CD4-positive, alpha-beta T cell treated with Interleukin-2 at 100 ng/mL for 4 hours (primary cell): ENCODE data around the gene CHRND.

Source experiments
- DNase-seq: peaks from one replicate; pipeline ENCODE4 v3.0.0-alpha.2; 2020; ENCODE audit warnings: low spot score

Gene CHRND

GRCh38 chr2:232488097-232488711 lies 37.8 kb upstream of the CHRND start:
- DNase-seq: no peak

- no peak for DNase-seq
Measured at GRCh38 chr2:232488721-232489300, 37.1 kb upstream of the CHRND start.

DNA sequence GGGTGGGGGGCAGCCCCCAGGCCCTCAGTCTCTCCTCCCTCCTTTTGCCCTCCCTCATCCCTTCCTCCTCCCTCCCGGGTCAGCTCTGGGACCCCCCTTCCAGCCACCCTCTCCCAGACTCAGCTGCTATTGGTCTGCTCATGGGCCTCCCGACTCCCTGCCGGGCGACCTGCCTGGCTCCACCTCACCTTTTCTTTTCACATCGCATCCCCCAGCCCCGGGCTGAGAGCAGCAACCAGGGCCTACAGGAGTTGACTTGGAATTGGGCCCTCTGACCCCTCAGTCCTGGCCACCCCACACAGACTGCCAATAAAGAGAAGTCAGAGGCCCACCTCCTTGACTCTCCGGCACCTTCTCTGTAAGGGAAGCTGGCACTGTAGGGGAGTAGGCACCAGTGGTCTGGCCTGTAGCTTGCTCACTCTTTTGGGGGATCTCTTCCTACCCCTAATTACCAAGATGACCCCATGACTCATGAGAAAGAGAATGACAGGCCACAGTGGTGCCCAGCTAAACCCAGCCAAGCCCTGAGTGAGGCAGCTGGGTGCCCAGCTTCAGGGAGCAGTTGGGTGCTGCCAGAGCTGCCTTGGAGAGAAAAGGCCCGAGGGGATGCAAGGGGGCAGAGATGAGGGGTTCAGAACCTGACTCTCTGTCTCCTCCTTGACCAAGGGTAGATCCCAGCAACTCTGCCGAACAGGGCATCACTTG lies 36.3 kb upstream of the CHRND start:
- DNase-seq: no peak

DNA sequence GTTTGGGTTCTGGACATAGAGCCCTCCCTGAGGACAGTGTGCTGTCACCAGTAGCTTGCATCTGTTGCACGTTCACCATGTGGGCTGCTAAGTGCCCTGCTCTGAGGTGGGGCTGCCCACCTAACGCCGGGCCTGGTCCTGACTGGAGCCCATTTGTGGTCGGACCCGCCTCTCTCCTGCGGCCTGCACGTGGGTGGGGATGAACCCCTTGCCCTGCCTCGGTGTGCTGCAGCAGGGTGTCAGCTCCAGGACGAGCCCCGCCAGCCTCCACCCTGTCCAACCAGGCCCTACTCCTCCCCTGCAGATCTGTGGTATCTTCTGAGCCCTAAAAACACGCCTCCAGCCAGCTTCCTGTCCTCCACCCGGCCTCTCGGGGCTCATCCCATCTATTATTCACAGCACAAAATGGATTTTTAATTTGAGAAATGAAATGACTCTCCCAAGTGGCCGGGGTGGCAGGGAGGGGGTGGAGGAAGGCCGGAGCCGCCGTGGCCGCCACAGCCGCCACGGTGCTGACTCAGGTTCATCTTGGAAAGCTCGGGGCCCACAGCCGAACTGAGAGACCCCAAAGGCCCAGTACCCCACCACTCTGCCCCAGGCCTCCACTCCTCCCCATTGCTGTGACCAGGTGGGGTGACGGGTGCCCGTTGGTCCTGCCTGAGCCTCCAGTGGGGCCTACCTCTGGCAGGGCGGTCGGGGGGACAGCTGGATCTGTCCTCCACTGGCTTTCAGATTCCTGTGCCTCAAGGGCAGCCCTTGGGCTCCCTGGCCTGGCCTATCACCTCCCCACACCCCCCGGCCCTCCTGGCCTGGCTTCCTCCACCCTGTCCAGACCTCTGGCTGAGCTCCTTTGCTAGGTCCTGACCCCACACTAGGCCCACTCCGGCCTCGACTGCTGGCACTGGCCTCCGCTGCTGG lies 35.5 kb upstream of the CHRND start:
- no peak for DNase-seq

GRCh38 chr2:232491139-232491780 lies 34.7 kb upstream of the CHRND start:
- no peak for DNase-seq

GRCh38 chr2:232492236-232492848 lies 33.6 kb upstream of the CHRND start:
- DNase-seq: no peak

DNA sequence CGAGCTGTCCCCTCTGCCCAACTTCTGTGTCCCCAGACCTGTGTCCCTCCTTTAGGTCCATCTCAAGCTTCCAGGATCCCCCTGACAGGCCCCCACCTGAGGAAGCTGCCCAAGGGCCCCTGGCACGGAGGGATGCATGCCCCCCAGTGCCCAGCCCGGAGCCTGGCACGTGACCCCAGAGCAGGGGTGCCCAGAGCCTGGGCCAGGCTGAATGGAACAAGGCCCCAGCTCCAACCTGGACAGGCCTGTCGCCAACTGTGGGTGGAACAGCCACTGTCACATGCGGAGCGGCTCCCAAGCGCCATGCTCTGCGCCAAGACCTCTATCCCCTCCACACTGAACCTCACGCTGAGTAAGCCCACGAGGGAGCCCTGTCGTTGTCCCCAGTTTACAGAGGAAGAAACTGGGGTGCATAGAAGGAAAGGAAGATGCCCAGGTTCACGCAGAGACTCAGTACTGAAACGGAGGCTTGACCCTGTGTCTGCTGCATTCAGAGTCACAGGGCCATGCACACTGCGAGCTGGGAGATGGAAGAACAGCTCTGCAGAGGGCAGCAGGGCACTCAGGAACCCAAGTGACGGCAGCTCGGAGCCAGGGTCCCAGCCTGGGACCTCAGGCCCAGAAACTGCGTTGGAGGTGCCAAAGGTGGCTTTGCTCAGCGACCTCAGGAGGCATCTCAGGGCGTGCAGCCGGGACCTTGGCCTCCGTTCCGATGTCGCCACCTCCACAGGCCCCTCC lies 32.8 kb upstream of the CHRND start:
- no peak for DNase-seq

- DNase-seq: no peak
Measured at GRCh38 chr2:232493701-232494474, 32.1 kb upstream of the CHRND start.

GRCh38 chr2:232494542-232494941 lies 31.4 kb upstream of the CHRND start:
- no peak for DNase-seq

DNA sequence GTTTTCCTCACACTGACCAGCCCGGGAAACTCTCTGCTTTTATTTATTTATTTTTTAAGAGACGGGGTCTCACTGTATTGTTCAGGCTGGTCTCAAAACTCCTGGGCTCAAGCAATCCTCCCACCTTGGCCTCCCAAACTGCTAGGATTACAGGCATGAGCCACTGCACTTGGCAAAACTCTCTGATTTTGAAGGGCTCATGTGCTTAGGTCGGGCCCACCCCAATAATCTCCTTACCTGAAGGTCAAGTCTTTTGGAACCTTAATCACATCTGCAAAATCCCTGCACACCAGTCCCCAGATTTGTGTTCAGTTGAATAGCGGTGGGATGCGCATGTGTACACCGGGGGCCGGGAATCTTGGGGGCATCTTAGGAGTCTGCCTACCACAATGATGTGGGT lies 30.7 kb upstream of the CHRND start:
- no peak for DNase-seq

- no peak for DNase-seq
Measured at GRCh38 chr2:232496501-232497270, 29.3 kb upstream of the CHRND start.

DNA sequence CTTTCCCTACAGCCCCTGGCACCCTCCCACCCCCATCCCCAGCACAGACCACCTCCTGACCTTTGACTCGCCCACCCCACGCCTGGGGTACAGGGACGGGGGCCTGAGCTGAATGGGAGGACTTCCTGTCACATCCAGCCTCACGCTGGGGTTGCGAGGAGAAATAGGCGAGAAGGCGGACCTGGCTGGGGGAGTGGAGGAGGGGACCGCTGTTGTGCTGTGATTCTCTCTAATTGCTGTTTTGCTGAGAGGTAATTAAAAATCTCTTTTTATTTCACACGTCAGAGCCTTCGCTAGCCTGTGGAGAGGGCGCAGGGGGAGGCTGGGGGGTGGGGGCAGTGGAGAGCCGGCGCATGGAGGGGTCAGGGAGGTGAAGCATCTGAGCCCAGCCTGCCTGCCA lies 28.6 kb upstream of the CHRND start:
- no peak for DNase-seq

DNA sequence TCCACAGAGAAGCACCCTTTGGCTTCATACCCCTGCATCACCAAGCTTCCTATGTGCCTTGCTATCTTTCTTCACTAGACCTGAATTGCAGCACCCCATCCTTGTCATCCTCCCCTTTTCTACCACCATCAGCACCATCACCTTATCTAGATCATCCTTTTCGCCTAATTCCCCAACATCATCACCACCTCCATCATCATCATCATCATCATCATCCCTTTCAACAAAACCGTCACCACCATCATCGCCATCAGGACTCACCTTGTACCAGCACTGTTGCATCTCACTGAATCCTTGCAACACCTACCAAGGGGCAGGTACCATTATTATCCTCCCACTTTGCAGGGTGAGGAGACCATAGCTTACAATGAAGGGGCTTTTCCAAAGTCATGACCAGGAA lies 27.5 kb upstream of the CHRND start:
- no peak for DNase-seq

DNA sequence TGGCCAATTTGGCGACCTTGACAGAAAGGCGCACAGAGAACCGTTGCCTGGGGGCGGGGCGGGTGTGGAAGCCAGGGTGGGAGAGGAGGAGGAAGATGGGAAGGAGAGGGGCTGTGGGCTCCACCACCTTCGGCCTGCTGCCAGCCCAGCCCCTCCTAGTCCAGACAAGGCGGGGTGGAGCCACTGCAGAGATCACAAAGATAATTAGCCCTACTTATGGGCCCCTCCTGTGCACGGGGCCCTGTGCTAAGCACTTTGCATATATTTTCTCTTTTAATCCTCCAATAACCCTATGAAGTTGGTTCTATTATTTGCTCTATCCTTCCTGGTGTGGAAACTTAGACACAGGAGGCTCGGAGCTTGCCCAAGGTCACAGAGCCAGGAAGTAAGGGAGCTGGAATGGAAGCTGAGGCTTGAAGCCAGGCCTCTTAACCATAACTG lies 24.6 kb upstream of the CHRND start:
- DNase-seq: no peak

- no peak for DNase-seq
Measured at GRCh38 chr2:232501794-232502390, 24.1 kb upstream of the CHRND start.

GRCh38 chr2:232502511-232502910 lies 23.4 kb upstream of the CHRND start:
- DNase-seq: no peak

- no peak for DNase-seq
Measured at GRCh38 chr2:232502911-232503808, 22.8 kb upstream of the CHRND start.

DNA sequence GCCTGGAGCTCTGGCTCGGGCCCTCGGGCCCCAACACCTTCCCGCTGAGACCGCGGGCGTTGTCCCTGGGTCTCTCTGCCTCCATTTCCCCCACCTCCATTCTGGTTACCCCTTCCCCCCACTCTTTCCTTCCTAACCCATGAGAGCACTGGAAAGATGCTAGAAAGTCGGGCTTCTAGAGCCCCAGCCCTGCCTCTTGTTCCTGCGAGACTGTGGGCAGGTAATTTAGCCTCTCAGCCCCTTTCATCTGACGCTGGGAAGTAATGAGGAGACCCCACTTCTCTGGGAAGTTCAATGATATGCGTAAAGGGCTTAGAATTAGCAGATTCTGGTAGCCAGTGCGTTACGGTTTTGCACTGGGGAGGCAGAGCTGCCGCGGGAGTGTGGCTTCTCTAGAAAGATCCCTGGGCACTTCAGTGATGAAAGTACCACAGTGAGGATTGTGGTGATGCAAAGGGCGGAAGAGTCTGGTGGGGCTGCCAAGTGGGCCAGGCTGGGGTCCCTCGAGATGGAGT lies 22.1 kb upstream of the CHRND start:
- no peak for DNase-seq
